ENCODE results near the gene GLYAT. TPM values are rescaled to one million over a fixed set of nuclear protein-coding genes. Genes with fewer than 3 reads are reported as not detected.
"Not testable (repeated sequence)": the region's sequence is repeated elsewhere in the genome, so short reads cannot be mapped to it uniquely, and the experiment has no call there.

GLYAT gene
- total RNA-seq, 3 donors from 2014 or later (not counting 1 experiment from before 2014, with no cell fraction given), result not detected

DNA sequence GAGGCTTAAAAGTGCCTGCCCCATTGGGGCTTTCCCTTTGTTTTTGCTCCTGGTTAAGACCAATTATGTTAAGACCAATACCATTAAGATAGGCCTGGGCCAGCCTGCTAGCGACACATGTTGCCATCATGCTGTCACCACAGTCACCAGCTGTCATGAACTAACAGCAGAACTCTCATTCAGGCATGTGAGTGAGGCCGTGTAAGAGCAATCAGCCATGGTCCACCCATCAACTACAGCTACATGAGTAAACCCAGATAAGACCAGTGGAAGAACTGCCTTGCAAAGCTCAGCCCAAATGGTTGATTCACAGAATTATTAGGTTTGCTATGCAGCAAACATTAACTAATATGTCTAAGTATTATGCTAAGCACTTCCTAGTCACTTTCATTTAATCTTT is 19.9 kb downstream of the GLYAT start:
- Mint-ChIP-seq H3K4me3 (no peak overlapping the region), H3K27ac (no peak overlapping the region), H3K4me1 (no peaks in the 10 kb centered on the region), H3K9me3 (peaks cover 0 to 2% of the 10 kb centered on the region in 2 donors), H3K27me3 (ENCODE audit: low read depth in 2 of 2) (peaks cover 4 to 5% of the 10 kb centered on the region in 2 donors), H3K36me3 (no peaks in the 10 kb centered on the region)
- H3K4me3 ChIP-seq (ENCODE audit: low read length), result no peak overlapping the region
- intact Hi-C loops (cut with micrococcal nuclease), result no loop called here
- 84% methylated on average over 2 of the region's 2 CpGs for WGBS (ENCODE audit: insufficient coverage)
- no peak overlapping the region for H3K27ac ChIP-seq (ENCODE audit: low read length)
- ATAC-seq, result no peak
- TF ChIP-seq, protein P1, sequence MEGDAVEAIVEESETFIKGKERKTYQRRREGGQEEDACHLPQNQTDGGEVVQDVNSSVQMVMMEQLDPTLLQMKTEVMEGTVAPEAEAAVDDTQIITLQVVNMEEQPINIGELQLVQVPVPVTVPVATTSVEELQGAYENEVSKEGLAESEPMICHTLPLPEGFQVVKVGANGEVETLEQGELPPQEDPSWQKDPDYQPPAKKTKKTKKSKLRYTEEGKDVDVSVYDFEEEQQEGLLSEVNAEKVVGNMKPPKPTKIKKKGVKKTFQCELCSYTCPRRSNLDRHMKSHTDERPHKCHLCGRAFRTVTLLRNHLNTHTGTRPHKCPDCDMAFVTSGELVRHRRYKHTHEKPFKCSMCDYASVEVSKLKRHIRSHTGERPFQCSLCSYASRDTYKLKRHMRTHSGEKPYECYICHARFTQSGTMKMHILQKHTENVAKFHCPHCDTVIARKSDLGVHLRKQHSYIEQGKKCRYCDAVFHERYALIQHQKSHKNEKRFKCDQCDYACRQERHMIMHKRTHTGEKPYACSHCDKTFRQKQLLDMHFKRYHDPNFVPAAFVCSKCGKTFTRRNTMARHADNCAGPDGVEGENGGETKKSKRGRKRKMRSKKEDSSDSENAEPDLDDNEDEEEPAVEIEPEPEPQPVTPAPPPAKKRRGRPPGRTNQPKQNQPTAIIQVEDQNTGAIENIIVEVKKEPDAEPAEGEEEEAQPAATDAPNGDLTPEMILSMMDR (IDR thresholded peaks at IDR 0.05), result no peak
- no peaks in the 10 kb centered on the region for H3K27me3 ChIP-seq (ENCODE audit: control insufficient read depth, insufficient read depth, low read length)
- no peaks in the 10 kb centered on the region for H3K36me3 ChIP-seq (ENCODE audit: control insufficient read depth, insufficient read depth, low read length)
- no peaks in the 10 kb centered on the region for H3K4me1 ChIP-seq (ENCODE audit: control insufficient read depth, insufficient read depth, low read length)
- no peak for DNase-seq
- no peaks in the 10 kb centered on the region for H3K9me3 ChIP-seq (ENCODE audit: control insufficient read depth, insufficient read depth, low read length)

DNA sequence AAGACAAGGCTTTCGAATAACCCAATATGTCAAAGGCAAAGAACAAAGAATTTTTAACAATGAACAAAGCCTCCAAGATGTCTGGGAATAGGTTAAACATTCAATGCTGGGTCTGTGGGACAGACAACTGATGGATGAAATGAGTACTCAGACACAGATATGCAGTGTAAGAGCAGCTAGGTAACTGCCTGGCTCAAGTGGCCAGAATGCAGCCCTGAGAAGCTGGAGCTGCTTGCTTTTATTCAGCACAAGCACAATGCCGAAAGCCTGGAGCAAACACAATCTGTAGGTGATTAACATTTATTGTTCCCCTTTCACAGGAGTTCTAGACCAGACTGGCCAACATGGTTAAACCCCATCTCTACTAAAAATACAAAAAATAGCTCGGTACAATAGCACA is 24.0 kb downstream of the GLYAT start:
- DNase-seq (no peak), ATAC-seq (no peak)
- Histone ChIP-seq H3K9me3 (ENCODE audit: control insufficient read depth, insufficient read depth, low read length) (no peaks in the 10 kb centered on the region), H3K36me3 (ENCODE audit: control insufficient read depth, insufficient read depth, low read length) (no peaks in the 10 kb centered on the region), H3K27me3 (ENCODE audit: control insufficient read depth, insufficient read depth, low read length) (no peaks in the 10 kb centered on the region), H3K27ac (ENCODE audit: low read length) (no peak overlapping the region), H3K4me1 (ENCODE audit: control insufficient read depth, insufficient read depth, low read length) (no peaks in the 10 kb centered on the region), H3K4me3 (ENCODE audit: low read length) (no peak overlapping the region)
- H3K4me1 Mint-ChIP-seq, result no peaks in the 10 kb centered on the region
- intact Hi-C loops (cut with micrococcal nuclease), result no loop called here
- TF ChIP-seq, protein P1 (IDR thresholded peaks at IDR 0.05), result no peak
- no peaks in the 10 kb centered on the region for H3K36me3 Mint-ChIP-seq
- H3K27ac Mint-ChIP-seq, result no peak overlapping the region
- H3K27me3 Mint-ChIP-seq (ENCODE audit: low read depth in 2 of 2), result peaks cover 0 to 4% of the 10 kb centered on the region in 2 donors
- H3K4me3 Mint-ChIP-seq, result no peak overlapping the region
- H3K9me3 Mint-ChIP-seq, result peaks cover 0 to 5% of the 10 kb centered on the region in 2 donors
- 90% methylated on average over 3 of the region's 3 CpGs for WGBS (ENCODE audit: insufficient coverage)

DNA sequence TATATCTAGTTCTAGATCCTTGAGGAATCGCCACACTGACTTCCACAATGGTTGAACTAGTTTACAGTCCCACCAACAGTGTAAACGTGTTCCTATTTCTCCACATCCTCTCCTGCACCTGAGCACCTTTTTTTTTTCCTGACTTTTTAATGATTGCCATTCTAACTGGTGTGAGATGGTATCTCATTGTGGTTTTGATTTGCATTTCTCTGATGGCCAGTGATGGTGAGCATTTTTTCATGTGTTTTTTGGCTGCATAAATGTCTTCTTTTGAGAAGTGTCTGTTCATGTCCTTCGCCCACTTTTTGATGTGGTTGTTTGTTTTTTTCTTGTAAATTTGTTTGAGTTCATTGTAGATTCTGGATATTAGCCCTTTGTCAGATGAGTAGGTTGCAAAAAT is 34.9 kb downstream of the GLYAT start:
- H3K4me3 Mint-ChIP-seq; H3K9me3 Mint-ChIP-seq; H3K4me1 Mint-ChIP-seq; H3K27ac ChIP-seq (ENCODE audit: low read length); H3K36me3 Mint-ChIP-seq; ATAC-seq; H3K27me3 Mint-ChIP-seq (ENCODE audit: low read depth in 2 of 2); H3K27ac Mint-ChIP-seq; H3K4me1 ChIP-seq (ENCODE audit: control insufficient read depth, insufficient read depth, low read length); H3K9me3 ChIP-seq (ENCODE audit: control insufficient read depth, insufficient read depth, low read length); intact Hi-C loops (cut with micrococcal nuclease); DNase-seq; H3K36me3 ChIP-seq (ENCODE audit: control insufficient read depth, insufficient read depth, low read length); H3K4me3 ChIP-seq (ENCODE audit: low read length); H3K27me3 ChIP-seq (ENCODE audit: control insufficient read depth, insufficient read depth, low read length): not testable (repeated sequence)
- WGBS (ENCODE audit: insufficient coverage), result no CpG with 5 or more reads among the region's 3 CpGs

DNA sequence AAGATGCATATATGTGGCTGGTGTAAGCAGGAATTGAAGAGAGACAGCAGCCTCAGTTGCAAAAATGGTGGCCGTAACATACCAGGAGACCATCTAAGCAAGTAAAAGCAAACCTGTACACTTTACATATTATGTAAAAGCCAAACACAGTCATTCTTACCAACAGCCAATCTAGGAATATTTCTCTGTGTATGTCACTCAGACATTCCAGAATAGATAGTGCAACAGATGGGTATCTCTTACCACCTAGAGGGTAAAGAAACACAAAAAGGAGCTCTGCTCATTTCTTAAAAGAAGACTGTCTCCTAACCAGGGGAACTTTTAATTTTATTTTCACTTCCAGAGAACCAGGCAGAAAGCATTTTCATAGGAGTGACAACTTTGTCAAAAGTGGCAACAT is 38.7 kb downstream of the GLYAT start:
- Mint-ChIP-seq H3K27ac (no peak overlapping the region), H3K4me3 (no peak overlapping the region), H3K4me1 (no peaks in the 10 kb centered on the region), H3K36me3 (no peaks in the 10 kb centered on the region), H3K27me3 (ENCODE audit: low read depth in 2 of 2) (no peaks in the 10 kb centered on the region), H3K9me3 (no peaks in the 10 kb centered on the region)
- Histone ChIP-seq H3K36me3 (ENCODE audit: control insufficient read depth, insufficient read depth, low read length) (no peaks in the 10 kb centered on the region), H3K27ac (ENCODE audit: low read length) (no peak overlapping the region), H3K27me3 (ENCODE audit: control insufficient read depth, insufficient read depth, low read length) (no peaks in the 10 kb centered on the region), H3K4me1 (ENCODE audit: control insufficient read depth, insufficient read depth, low read length) (no peaks in the 10 kb centered on the region), H3K9me3 (ENCODE audit: control insufficient read depth, insufficient read depth, low read length) (no peaks in the 10 kb centered on the region), H3K4me3 (ENCODE audit: low read length) (no peak overlapping the region)
- DNase-seq, result no peak
- TF ChIP-seq, protein P1 (IDR thresholded peaks at IDR 0.05), result no peak
- no peak for ATAC-seq
- WGBS (ENCODE audit: insufficient coverage), result 80% methylated on average over 1 of the region's 1 CpG
- intact Hi-C loops (cut with micrococcal nuclease), result no loop called here

All from natural killer cell (primary cell).